ENCODE data around the gene LHFPL3. TPM values are rescaled to one million over a fixed set of nuclear protein-coding genes. Genes with fewer than 3 reads are reported as not detected.

Gene LHFPL3
- total and polyA plus RNA-seq, 2 experiments from 2014 or later: not detected

DNA sequence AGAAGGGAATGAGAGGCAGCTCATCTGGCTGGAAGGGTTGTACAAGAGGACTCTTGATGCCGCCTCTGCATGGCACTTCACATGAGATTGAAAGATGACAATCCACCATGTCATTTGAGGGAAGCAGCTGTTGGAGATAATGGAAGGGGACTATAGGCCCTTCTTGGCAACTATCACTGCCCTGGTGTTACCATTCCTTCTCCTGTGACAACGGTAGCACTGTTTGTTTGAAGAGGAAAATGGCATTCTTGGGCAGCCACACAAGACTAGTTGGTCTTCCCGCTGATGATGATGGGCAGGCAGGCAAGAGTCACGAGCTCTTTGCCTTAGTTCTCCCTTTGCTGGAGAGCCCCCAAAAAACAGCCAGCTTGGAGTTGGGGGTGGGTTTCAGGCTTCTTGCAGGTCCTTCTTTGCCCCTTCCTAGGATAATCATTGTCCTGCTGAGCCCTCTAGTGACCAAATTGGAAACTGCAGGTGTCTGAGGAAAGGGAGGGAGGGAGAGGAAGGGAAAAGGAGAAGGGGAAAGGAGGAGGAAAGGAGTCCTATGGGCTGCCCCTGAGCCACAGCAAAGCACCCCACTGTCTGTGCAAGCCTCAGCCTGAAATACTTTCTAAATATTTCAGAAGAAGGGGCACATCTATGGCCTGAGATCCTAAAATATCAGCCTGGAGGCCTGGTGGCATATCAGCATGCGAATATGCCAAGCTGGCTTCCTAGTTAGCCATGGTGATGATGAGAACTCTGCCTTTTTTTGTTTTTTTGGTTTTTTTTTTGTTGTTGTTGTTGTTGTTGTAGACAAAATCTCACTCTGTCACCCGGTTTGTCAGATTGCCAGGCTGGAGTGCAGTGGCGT lies 520.0 kb downstream of the LHFPL3 start:
- H3K9me2 ChIP-seq (ENCODE audit: insufficient read depth): no peaks in the 10 kb centered on the region
- H3K27ac ChIP-seq: no peak overlapping the region
- in situ Hi-C loops (cut with MboI): no loop called here
- H3K9me3 ChIP-seq (ENCODE audit: low read depth): no peaks in the 10 kb centered on the region
- no peaks in the 10 kb centered on the region for H3K4me1 ChIP-seq (ENCODE audit: insufficient read depth)
- H2AFZ ChIP-seq: no peak overlapping the region
- no peak overlapping the region for H3K4me2 ChIP-seq (ENCODE audit: unreplicated experiment)
- H3K79me2 ChIP-seq (ENCODE audit: insufficient read depth): no peaks in the 10 kb centered on the region
- H4K20me1 ChIP-seq (ENCODE audit: insufficient read depth): no peaks in the 10 kb centered on the region
- 31 to 36% methylated on average over 7 of the region's 7 CpGs for WGBS, 2 experiments (ENCODE audit: low coverage in 1 of 2, low lambda C conversion rate in 2 of 2, missing lambda C conversion rate in 2 of 2)
- H3F3A ChIP-seq (ENCODE audit: insufficient read depth): no peaks in the 10 kb centered on the region
- no peak overlapping the region for H3K9ac ChIP-seq
- peak; percentile 30 for DNase-seq
- H3K27me3 ChIP-seq (replicated peaks; ENCODE audit: insufficient read depth): peaks cover 40% of the 10 kb centered on the region
- TF ChIP-seq EZH2phosphoT487 (IDR thresholded peaks at IDR 0.05; ENCODE audit: insufficient read depth, low read depth): no peak
- TF ChIP-seq EZH2 (IDR thresholded peaks at IDR 0.05; ENCODE audit: insufficient read depth, poor library complexity, severe bottlenecking): no peak
- no peak overlapping the region for H3K4me3 ChIP-seq
- no peaks in the 10 kb centered on the region for H3K36me3 ChIP-seq (ENCODE audit: low read depth)

DNA sequence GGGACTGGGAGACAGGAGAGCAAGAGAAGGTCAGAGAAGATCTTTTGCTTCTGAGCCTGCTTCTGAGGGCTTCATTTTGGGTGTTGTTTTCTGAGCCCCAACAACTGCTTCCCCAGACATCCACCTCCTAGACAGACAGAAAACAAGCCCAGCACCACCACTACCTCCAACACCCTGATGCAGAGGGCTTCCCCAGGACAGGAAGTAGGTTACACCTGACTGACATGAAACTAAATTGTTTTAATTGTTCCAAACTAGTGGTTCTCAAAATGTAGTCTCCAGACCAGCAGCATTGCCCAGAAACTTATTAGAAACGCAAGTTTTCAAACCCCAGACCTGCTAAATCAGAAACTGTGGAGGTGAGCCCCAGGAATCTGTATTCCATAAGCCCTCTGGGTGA lies 522.0 kb downstream of the LHFPL3 start:
- no peaks in the 10 kb centered on the region for H3K9me2 ChIP-seq (ENCODE audit: insufficient read depth)
- TF ChIP-seq EZH2 (IDR thresholded peaks at IDR 0.05; ENCODE audit: insufficient read depth, poor library complexity, severe bottlenecking): no peak
- no peak for TF ChIP-seq EZH2phosphoT487 (IDR thresholded peaks at IDR 0.05; ENCODE audit: insufficient read depth, low read depth)
- no peak overlapping the region for H3K4me3 ChIP-seq
- 15 to 26% methylated on average over 1 of the region's 1 CpG for WGBS, 2 experiments (ENCODE audit: low coverage in 1 of 2, low lambda C conversion rate in 2 of 2, missing lambda C conversion rate in 2 of 2)
- DNase-seq: no peak
- no peaks in the 10 kb centered on the region for H3K4me1 ChIP-seq (ENCODE audit: insufficient read depth)
- H3K79me2 ChIP-seq (ENCODE audit: insufficient read depth): no peaks in the 10 kb centered on the region
- in situ Hi-C loops (cut with MboI): no loop called here
- H4K20me1 ChIP-seq (ENCODE audit: insufficient read depth): no peaks in the 10 kb centered on the region
- peaks cover 40% of the 10 kb centered on the region for H3K27me3 ChIP-seq (replicated peaks; ENCODE audit: insufficient read depth)
- H3K36me3 ChIP-seq (ENCODE audit: low read depth): no peaks in the 10 kb centered on the region
- H3K27ac ChIP-seq: no peak overlapping the region
- no peaks in the 10 kb centered on the region for H3K9me3 ChIP-seq (ENCODE audit: low read depth)
- H3K4me2 ChIP-seq (ENCODE audit: unreplicated experiment): no peak overlapping the region
- no peaks in the 10 kb centered on the region for H3F3A ChIP-seq (ENCODE audit: insufficient read depth)
- no peak overlapping the region for H2AFZ ChIP-seq
- H3K9ac ChIP-seq: no peak overlapping the region

DNA sequence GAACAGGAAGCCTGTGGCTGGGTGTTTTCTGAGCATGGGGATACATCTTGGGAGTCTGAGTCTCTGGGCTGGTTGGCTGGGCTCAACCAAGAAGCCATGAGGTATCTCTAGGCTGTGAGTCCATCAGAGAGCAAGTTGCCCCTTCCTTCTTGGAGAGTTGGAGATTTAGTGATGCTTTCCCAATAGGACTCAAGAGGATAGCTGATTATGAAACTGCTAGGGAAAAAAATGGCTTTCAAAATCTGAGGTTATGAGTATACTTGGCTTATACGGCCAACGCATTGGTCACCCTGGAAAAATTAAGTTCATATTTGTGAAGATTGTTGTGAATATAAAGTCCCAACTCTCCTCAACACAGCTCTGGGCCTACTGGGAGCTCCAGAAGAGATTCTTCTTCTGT lies 522.9 kb downstream of the LHFPL3 start:
- in situ Hi-C loops (cut with MboI): no loop called here
- Histone ChIP-seq H3K4me2 (ENCODE audit: unreplicated experiment) (no peak overlapping the region), H3K36me3 (ENCODE audit: low read depth) (no peaks in the 10 kb centered on the region), H3K4me3 (no peak overlapping the region), H3K79me2 (ENCODE audit: insufficient read depth) (no peaks in the 10 kb centered on the region), H2AFZ (no peak overlapping the region), H3K4me1 (ENCODE audit: insufficient read depth) (no peaks in the 10 kb centered on the region), H3F3A (ENCODE audit: insufficient read depth) (no peaks in the 10 kb centered on the region), H3K9me3 (ENCODE audit: low read depth) (no peaks in the 10 kb centered on the region), H3K27me3 (replicated peaks; ENCODE audit: insufficient read depth) (peaks cover 42% of the 10 kb centered on the region), H4K20me1 (ENCODE audit: insufficient read depth) (no peaks in the 10 kb centered on the region), H3K27ac (no peak overlapping the region), H3K9ac (no peak overlapping the region), H3K9me2 (ENCODE audit: insufficient read depth) (no peaks in the 10 kb centered on the region)
- WGBS, 2 experiments (ENCODE audit: low coverage in 1 of 2, low lambda C conversion rate in 2 of 2, missing lambda C conversion rate in 2 of 2): 57 to 62% methylated on average over 2 of the region's 2 CpGs
- TF ChIP-seq EZH2 (IDR thresholded peaks at IDR 0.05; ENCODE audit: insufficient read depth, poor library complexity, severe bottlenecking) (no peak), EZH2phosphoT487 (IDR thresholded peaks at IDR 0.05; ENCODE audit: insufficient read depth, low read depth) (no peak)
- no peak for DNase-seq

DNA sequence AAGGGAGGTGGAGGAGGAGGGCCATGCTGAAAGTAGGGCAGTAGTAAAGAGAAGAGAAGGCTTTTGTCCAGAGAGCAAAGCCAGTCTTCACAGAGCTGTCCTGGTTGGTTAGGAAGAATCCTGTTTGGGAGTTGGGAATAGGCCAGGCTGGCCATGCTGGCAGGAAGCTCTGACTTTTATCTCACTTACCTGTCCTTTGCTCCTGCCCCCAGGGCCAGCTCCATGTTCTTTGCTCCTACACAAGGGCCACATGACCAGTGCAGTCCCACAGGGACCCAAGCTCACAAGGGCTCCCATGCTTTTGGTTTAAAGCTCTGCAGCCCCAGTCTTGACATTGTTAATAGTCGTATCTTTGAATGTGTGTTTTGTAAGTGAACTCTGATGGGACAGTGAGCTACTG lies 524.0 kb downstream of the LHFPL3 start:
- Histone ChIP-seq H3K4me2 (ENCODE audit: unreplicated experiment) (no peak overlapping the region), H3K9me3 (ENCODE audit: low read depth) (no peaks in the 10 kb centered on the region), H3K9me2 (ENCODE audit: insufficient read depth) (no peaks in the 10 kb centered on the region), H3K27me3 (replicated peaks; ENCODE audit: insufficient read depth) (peaks cover 38% of the 10 kb centered on the region), H2AFZ (no peak overlapping the region), H3K4me3 (no peak overlapping the region), H3K9ac (no peak overlapping the region), H4K20me1 (ENCODE audit: insufficient read depth) (no peaks in the 10 kb centered on the region), H3K79me2 (ENCODE audit: insufficient read depth) (no peaks in the 10 kb centered on the region), H3F3A (ENCODE audit: insufficient read depth) (no peaks in the 10 kb centered on the region), H3K36me3 (ENCODE audit: low read depth) (no peaks in the 10 kb centered on the region), H3K4me1 (ENCODE audit: insufficient read depth) (no peaks in the 10 kb centered on the region), H3K27ac (no peak overlapping the region)
- in situ Hi-C loops (cut with MboI): no loop called here
- DNase-seq: no peak
- TF ChIP-seq EZH2phosphoT487 (IDR thresholded peaks at IDR 0.05; ENCODE audit: insufficient read depth, low read depth): no peak
- no peak for TF ChIP-seq EZH2 (IDR thresholded peaks at IDR 0.05; ENCODE audit: insufficient read depth, poor library complexity, severe bottlenecking)
- 73 to 76% methylated on average over 1 of the region's 1 CpG for WGBS, 2 experiments (ENCODE audit: low coverage in 1 of 2, low lambda C conversion rate in 2 of 2, missing lambda C conversion rate in 2 of 2)

All from GM23248 (cell line).